ENCODE measurements around the gene CITED1. TPM values are rescaled to one million over a fixed set of nuclear protein-coding genes. Genes with fewer than 3 reads are reported as not detected.

Gene CITED1
- total and polyA plus RNA-seq, 2 donors, result 0.52 to 1.3 TPM

- 100% methylated on average over 2 of the region's 2 CpGs for WGBS
- Histone ChIP-seq H3K9me3 (ENCODE audit: control insufficient read depth in 2 of 2, insufficient read depth in 1 of 2, low read length in 1 of 2) (no peaks in the 10 kb centered on the region), H3K27me3 (ENCODE audit: control insufficient read depth in 2 of 2, insufficient read depth in 1 of 2, low read length in 1 of 2) (no peaks in the 10 kb centered on the region), H3K4me1 (ENCODE audit: control insufficient read depth in 2 of 2, insufficient read depth in 2 of 2, low read length in 2 of 2) (no peaks in the 10 kb centered on the region), H3K27ac (ENCODE audit: low read depth in 1 of 2, low read length in 1 of 2) (no peak overlapping the region), H3K36me3 (ENCODE audit: control insufficient read depth in 2 of 2, insufficient read depth in 2 of 2, low read length in 1 of 2) (peaks cover 37 to 53% of the 10 kb centered on the region in 2 donors), H3K4me3 (ENCODE audit: low read length in 2 of 2) (no peak overlapping the region)
- no peak for DNase-seq (ENCODE audit: low read depth in 6 of 9, low spot score in 9 of 9)
Measured at GRCh38 chrX:72268597-72269365, 36.9 kb downstream of the CITED1 start.

- H3K27me3 ChIP-seq (ENCODE audit: control insufficient read depth in 2 of 2, insufficient read depth in 1 of 2, low read length in 1 of 2), result no peaks in the 10 kb centered on the region
- H3K36me3 ChIP-seq (ENCODE audit: control insufficient read depth in 2 of 2, insufficient read depth in 2 of 2, low read length in 1 of 2), result peaks cover 9 to 19% of the 10 kb centered on the region in 2 donors
- H3K4me3 ChIP-seq (ENCODE audit: low read length in 2 of 2), result no peak overlapping the region
- H3K4me1 ChIP-seq (ENCODE audit: control insufficient read depth in 2 of 2, insufficient read depth in 2 of 2, low read length in 2 of 2), result peaks cover 0 to 3% of the 10 kb centered on the region in 2 donors
- no peak overlapping the region for H3K27ac ChIP-seq (ENCODE audit: low read depth in 1 of 2, low read length in 1 of 2)
- no peaks in the 10 kb centered on the region for H3K9me3 ChIP-seq (ENCODE audit: control insufficient read depth in 2 of 2, insufficient read depth in 1 of 2, low read length in 1 of 2)
- WGBS, result 98% methylated on average over 3 of the region's 3 CpGs
- DNase-seq (ENCODE audit: low read depth in 6 of 9, low spot score in 9 of 9), result no peak
Measured at GRCh38 chrX:72265263-72265662, 40.5 kb downstream of the CITED1 start.

- Histone ChIP-seq H3K9me3 (ENCODE audit: control insufficient read depth in 2 of 2, insufficient read depth in 1 of 2, low read length in 1 of 2) (no peaks in the 10 kb centered on the region), H3K36me3 (ENCODE audit: control insufficient read depth in 2 of 2, insufficient read depth in 2 of 2, low read length in 1 of 2) (no peaks in the 10 kb centered on the region), H3K4me3 (ENCODE audit: low read length in 2 of 2) (no peak overlapping the region), H3K4me1 (ENCODE audit: control insufficient read depth in 2 of 2, insufficient read depth in 2 of 2, low read length in 2 of 2) (peaks cover 0 to 3% of the 10 kb centered on the region in 2 donors), H3K27me3 (ENCODE audit: control insufficient read depth in 2 of 2, insufficient read depth in 1 of 2, low read length in 1 of 2) (peaks cover 0 to 11% of the 10 kb centered on the region in 2 donors), H3K27ac (ENCODE audit: low read depth in 1 of 2, low read length in 1 of 2) (no peak overlapping the region)
- no peak for DNase-seq (ENCODE audit: low read depth in 6 of 9, low spot score in 9 of 9)
- 81% methylated on average over 7 of the region's 7 CpGs for WGBS
Measured at GRCh38 chrX:72262077-72262476, 43.6 kb downstream of the CITED1 start.

GRCh38 chrX:72260448-72260847 lies 45.3 kb downstream of the CITED1 start:
- Histone ChIP-seq H3K27me3 (ENCODE audit: control insufficient read depth in 2 of 2, insufficient read depth in 1 of 2, low read length in 1 of 2) (peaks cover 2 to 23% of the 10 kb centered on the region in 2 donors), H3K36me3 (ENCODE audit: control insufficient read depth in 2 of 2, insufficient read depth in 2 of 2, low read length in 1 of 2) (no peaks in the 10 kb centered on the region), H3K27ac (ENCODE audit: low read depth in 1 of 2, low read length in 1 of 2) (no peak overlapping the region), H3K4me3 (ENCODE audit: low read length in 2 of 2) (no peak overlapping the region), H3K9me3 (ENCODE audit: control insufficient read depth in 2 of 2, insufficient read depth in 1 of 2, low read length in 1 of 2) (no peaks in the 10 kb centered on the region), H3K4me1 (ENCODE audit: control insufficient read depth in 2 of 2, insufficient read depth in 2 of 2, low read length in 2 of 2) (peaks cover 0 to 3% of the 10 kb centered on the region in 2 donors)
- DNase-seq (ENCODE audit: low read depth in 6 of 9, low spot score in 9 of 9), result no peak
- 100% methylated on average over 4 of the region's 4 CpGs for WGBS

GRCh38 chrX:72258174-72258573 lies 47.5 kb downstream of the CITED1 start:
- DNase-seq (ENCODE audit: low read depth in 6 of 9, low spot score in 9 of 9), result no peak
- Histone ChIP-seq H3K4me3 (ENCODE audit: low read length in 2 of 2) (no peak overlapping the region), H3K4me1 (ENCODE audit: control insufficient read depth in 2 of 2, insufficient read depth in 2 of 2, low read length in 2 of 2) (peaks cover 0 to 3% of the 10 kb centered on the region in 2 donors), H3K27me3 (ENCODE audit: control insufficient read depth in 2 of 2, insufficient read depth in 1 of 2, low read length in 1 of 2) (peaks cover 2 to 38% of the 10 kb centered on the region in 2 donors), H3K27ac (ENCODE audit: low read depth in 1 of 2, low read length in 1 of 2) (no peak overlapping the region), H3K36me3 (ENCODE audit: control insufficient read depth in 2 of 2, insufficient read depth in 2 of 2, low read length in 1 of 2) (no peaks in the 10 kb centered on the region), H3K9me3 (ENCODE audit: control insufficient read depth in 2 of 2, insufficient read depth in 1 of 2, low read length in 1 of 2) (no peaks in the 10 kb centered on the region)
- WGBS, result 96% methylated on average over 7 of the region's 7 CpGs

- Histone ChIP-seq H3K4me3 (ENCODE audit: low read length in 2 of 2) (no peak overlapping the region), H3K36me3 (ENCODE audit: control insufficient read depth in 2 of 2, insufficient read depth in 2 of 2, low read length in 1 of 2) (no peaks in the 10 kb centered on the region), H3K27ac (ENCODE audit: low read depth in 1 of 2, low read length in 1 of 2) (no peak overlapping the region), H3K9me3 (ENCODE audit: control insufficient read depth in 2 of 2, insufficient read depth in 1 of 2, low read length in 1 of 2) (no peaks in the 10 kb centered on the region), H3K27me3 (ENCODE audit: control insufficient read depth in 2 of 2, insufficient read depth in 1 of 2, low read length in 1 of 2) (peaks cover 2 to 41% of the 10 kb centered on the region in 2 donors), H3K4me1 (ENCODE audit: control insufficient read depth in 2 of 2, insufficient read depth in 2 of 2, low read length in 2 of 2) (no peaks in the 10 kb centered on the region)
- no peak for DNase-seq (ENCODE audit: low read depth in 6 of 9, low spot score in 9 of 9)
- WGBS, result 96% methylated on average over 7 of the region's 7 CpGs
Measured at GRCh38 chrX:72255864-72256263, 49.9 kb downstream of the CITED1 start.

- Histone ChIP-seq H3K27ac (ENCODE audit: low read depth in 1 of 2, low read length in 1 of 2) (no peak overlapping the region), H3K27me3 (ENCODE audit: control insufficient read depth in 2 of 2, insufficient read depth in 1 of 2, low read length in 1 of 2) (peaks cover 2 to 41% of the 10 kb centered on the region in 2 donors), H3K4me1 (ENCODE audit: control insufficient read depth in 2 of 2, insufficient read depth in 2 of 2, low read length in 2 of 2) (no peaks in the 10 kb centered on the region), H3K9me3 (ENCODE audit: control insufficient read depth in 2 of 2, insufficient read depth in 1 of 2, low read length in 1 of 2) (no peaks in the 10 kb centered on the region), H3K36me3 (ENCODE audit: control insufficient read depth in 2 of 2, insufficient read depth in 2 of 2, low read length in 1 of 2) (no peaks in the 10 kb centered on the region), H3K4me3 (ENCODE audit: low read length in 2 of 2) (no peak overlapping the region)
- no peak for DNase-seq (ENCODE audit: low read depth in 6 of 9, low spot score in 9 of 9)
- WGBS, result 10% methylated on average over 24 of the region's 24 CpGs
Measured at GRCh38 chrX:72255445-72255844, 50.3 kb downstream of the CITED1 start.

GRCh38 chrX:72254816-72255215 lies 50.9 kb downstream of the CITED1 start:
- Histone ChIP-seq H3K27me3 (ENCODE audit: control insufficient read depth in 2 of 2, insufficient read depth in 1 of 2, low read length in 1 of 2) (peaks cover 2 to 41% of the 10 kb centered on the region in 2 donors), H3K36me3 (ENCODE audit: control insufficient read depth in 2 of 2, insufficient read depth in 2 of 2, low read length in 1 of 2) (no peaks in the 10 kb centered on the region), H3K9me3 (ENCODE audit: control insufficient read depth in 2 of 2, insufficient read depth in 1 of 2, low read length in 1 of 2) (no peaks in the 10 kb centered on the region), H3K4me1 (ENCODE audit: control insufficient read depth in 2 of 2, insufficient read depth in 2 of 2, low read length in 2 of 2) (no peaks in the 10 kb centered on the region), H3K27ac (ENCODE audit: low read depth in 1 of 2, low read length in 1 of 2) (no peak overlapping the region), H3K4me3 (ENCODE audit: low read length in 2 of 2) (no peak overlapping the region)
- no peak for DNase-seq (ENCODE audit: low read depth in 6 of 9, low spot score in 9 of 9)
- 17% methylated on average over 17 of the region's 17 CpGs for WGBS

GRCh38 chrX:72253686-72254085 lies 52.0 kb downstream of the CITED1 start:
- Histone ChIP-seq H3K9me3 (ENCODE audit: control insufficient read depth in 2 of 2, insufficient read depth in 1 of 2, low read length in 1 of 2) (no peaks in the 10 kb centered on the region), H3K36me3 (ENCODE audit: control insufficient read depth in 2 of 2, insufficient read depth in 2 of 2, low read length in 1 of 2) (no peaks in the 10 kb centered on the region), H3K4me1 (ENCODE audit: control insufficient read depth in 2 of 2, insufficient read depth in 2 of 2, low read length in 2 of 2) (no peaks in the 10 kb centered on the region), H3K27ac (ENCODE audit: low read depth in 1 of 2, low read length in 1 of 2) (no peak overlapping the region), H3K27me3 (ENCODE audit: control insufficient read depth in 2 of 2, insufficient read depth in 1 of 2, low read length in 1 of 2) (peaks cover 2 to 41% of the 10 kb centered on the region in 2 donors), H3K4me3 (ENCODE audit: low read length in 2 of 2) (no peak overlapping the region)
- no peak for DNase-seq (ENCODE audit: low read depth in 6 of 9, low spot score in 9 of 9)
